ENCODE measurements around the gene TOM1L2. TPM values are rescaled to one million over a fixed set of nuclear protein-coding genes. Genes with fewer than 3 reads are reported as not detected.
A peak's percentile ranks its signal among the peaks of the same experiment; 100 is the strongest.

TOM1L2 gene
- total RNA-seq, 1 donor from 2014 or later: 287 TPM

- ATAC-seq (peak; percentile 56), DNase-seq (peak; percentile 52)
- intact Hi-C loops (cut with micrococcal nuclease): no loop called here
These were observed 81.1 kb downstream of the TOM1L2 start for GRCh38 chr17:17890773-17891759.

GRCh38 chr17:17889922-17890321 is 82.3 kb downstream of the TOM1L2 start:
- no peak for ATAC-seq
- DNase-seq: no peak
- intact Hi-C loops (cut with micrococcal nuclease): no loop called here

DNA sequence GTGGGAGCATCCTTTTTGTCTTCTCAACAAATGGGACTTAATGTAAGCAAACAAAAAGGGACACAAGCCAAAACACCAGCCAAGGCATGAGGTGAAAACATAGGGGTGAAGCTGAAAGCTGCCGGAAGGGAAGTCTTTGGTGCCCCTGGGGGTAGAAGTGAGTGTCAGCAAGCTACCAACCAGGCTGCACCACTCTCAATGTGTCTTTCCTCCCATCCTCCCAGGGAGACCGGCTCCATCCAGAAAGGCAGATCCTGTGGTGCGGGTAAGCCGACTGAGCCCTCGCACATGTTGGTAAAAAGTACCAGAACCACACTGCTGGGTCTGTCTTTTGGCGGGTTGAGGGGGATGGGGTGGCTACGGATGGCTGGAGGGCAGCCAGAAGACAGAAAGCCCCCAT is 83.4 kb downstream of the TOM1L2 start:
- no peak for ATAC-seq
- intact Hi-C loops (cut with micrococcal nuclease): no loop called here
- DNase-seq: no peak

DNA sequence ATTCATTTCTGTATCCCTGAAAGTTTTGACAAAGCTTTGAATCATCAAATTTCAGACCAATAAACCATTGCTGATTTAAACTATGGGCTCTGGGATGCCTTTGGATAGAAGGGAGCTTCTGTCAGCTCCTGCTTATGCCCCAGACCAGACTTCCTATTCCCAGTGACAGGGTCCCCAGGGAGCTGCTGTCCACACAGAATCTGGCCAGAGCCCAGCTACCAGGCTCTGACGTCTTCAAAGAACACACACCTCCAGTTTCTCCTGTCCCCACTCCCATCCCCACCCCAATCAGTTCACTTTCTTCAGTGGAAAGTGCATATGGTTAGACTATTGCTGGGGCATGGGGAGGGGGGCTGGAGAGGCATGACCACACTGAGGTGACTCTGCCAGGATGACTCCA is 83.8 kb downstream of the TOM1L2 start:
- no peak for DNase-seq
- intact Hi-C loops (cut with micrococcal nuclease): no loop called here
- ATAC-seq: no peak

DNA sequence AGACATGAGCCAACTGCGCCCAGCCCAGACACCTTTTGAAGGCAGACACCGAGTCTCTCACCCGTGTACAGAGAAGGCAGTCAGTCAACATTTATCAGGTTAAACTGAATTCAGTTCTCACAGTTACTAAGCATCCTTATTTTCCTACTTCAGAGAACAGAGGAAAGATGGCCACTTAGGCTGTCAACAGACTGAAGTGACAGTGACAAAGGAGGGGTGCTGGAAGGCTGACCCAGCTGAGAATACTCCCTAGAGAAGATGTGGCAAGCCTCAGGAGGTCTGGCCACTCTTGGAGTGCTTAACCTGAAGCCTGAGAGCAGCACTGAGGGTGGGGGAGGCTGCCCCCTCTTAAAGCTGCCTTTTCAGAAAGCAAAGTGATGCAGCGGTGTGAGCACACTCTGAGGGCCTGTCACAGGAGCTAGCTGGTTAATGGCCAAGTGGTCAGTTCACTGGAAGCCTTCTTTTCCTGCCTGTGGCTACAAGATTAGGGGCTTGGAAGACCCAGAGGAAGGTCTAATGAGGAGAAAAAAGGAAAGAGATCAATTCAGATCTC is 84.4 kb downstream of the TOM1L2 start:
- DNase-seq (no peak), ATAC-seq (peak; percentile 69)
- intact Hi-C loops (cut with micrococcal nuclease): no loop called here

DNA sequence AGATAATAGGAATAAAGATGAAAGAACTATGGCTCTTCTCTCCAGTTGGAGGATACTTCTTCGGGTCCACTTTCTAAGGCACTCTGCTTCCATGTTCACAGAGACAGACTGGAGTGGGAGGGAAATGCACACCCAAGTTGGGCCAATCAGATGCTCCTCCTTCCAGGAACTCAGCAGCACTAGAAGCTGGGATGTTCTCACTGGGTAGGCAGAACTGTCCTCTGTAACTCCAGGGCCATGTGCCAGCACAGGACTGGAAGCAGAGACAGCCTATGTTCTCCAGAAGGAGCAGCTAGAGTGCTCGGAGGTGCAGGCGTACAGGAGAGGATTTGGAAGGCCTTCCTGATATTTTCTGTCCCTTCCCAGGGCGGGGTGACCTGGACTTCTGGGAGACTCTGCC is 85.5 kb downstream of the TOM1L2 start:
- intact Hi-C loops (cut with micrococcal nuclease): no loop called here
- ATAC-seq (peak; percentile 41), DNase-seq (peak; percentile 54)

DNA sequence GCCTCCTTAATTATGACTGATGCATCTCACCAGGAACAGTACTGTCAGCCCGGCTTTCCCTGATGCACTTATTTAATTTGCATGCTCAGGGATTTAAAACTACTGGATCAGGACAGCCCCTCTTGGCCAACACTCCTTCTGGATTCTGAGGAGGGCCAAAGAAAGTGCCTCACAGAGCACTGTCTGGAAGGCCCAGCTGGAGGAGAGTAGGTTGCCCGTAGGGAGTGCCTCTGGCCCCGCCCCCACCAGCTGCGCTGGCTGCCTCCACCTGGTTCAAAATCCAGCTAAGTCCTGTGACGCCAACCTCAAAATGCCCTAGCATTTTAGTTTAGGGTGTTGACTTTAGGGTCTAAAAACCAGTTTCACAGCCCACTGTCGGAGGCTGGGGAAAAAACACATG is 86.0 kb downstream of the TOM1L2 start:
- DNase-seq: peak; percentile 76
- peak; percentile 75 for ATAC-seq
- intact Hi-C loops (cut with micrococcal nuclease): no loop called here

DNA sequence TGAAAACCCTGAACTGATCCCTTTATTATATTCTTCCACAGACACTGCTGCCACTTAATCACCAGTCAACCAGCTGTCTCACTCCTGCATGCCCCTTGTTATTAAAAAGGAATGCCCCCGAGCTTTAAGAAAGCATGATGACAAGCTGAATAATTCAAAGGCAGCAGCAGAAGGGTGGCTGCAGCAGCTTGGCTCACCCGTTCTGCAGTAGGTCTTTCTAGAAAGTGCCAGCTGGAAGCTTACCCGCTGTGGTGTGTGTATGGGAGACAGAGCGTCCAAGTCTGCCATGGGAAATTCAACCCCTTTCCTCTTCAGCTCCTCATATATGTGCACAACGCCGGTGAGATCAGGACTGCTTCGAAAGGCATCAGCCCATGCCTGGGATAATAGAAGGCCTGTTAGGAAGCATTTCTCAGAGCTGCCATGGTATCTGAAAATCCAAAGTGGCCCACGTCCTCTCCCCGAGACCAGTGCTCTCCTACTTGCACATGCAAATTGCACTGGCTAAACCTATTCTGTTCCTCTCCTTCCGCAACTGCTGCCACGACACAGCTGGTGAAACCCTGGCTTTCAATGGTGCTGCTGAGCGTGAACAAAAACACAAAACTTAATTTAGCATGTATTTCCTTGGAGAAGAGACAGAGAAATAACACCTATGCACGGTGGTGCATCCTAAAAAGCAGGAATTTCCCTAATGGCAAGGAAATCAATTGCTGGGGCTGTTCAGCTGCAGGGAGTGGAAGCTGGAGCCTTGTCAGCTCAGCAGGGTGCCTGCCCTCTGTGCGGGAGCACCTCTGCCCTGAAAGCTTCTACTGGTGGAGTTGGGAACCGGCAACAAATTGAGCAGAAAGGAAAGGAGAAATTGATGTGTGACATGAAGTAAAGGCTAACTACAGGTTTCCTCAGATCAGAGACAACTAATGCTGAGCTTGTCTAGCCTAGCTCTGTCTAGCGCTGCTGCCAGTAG is 87.5 kb downstream of the TOM1L2 start:
- DNase-seq: no peak

DNA sequence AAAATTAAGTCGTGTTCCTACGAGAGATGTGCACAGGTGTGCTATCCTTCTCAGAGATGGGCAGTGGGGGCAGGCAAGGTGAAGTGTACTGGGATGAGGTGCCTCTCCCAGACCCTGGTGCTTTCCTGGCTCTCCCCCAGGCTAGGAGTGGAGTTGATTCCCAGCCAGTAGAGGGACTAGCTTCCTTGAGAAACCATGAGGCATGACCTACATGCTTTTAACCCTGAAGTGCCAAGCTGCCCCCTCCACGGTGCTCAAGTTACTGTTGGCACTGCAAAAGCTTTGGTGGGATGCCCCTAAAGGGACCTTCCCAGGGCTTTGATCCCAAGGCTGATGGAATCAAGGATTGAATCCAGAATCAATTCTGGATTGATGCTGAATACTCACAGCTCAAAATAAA is 88.4 kb downstream of the TOM1L2 start:
- ATAC-seq: no peak
- intact Hi-C loops (cut with micrococcal nuclease): no loop called here

More for the DNA sequence above, 87.5 kb downstream of the TOM1L2 start:
- intact Hi-C loops (cut with micrococcal nuclease): no loop called here
- ATAC-seq: no peak

GRCh38 chr17:17882082-17882581 is 90.1 kb downstream of the TOM1L2 start:
- intact Hi-C loops (cut with micrococcal nuclease): no loop called here
- DNase-seq (no peak), ATAC-seq (no peak)

More for the DNA sequence above, 88.4 kb downstream of the TOM1L2 start:
- DNase-seq: no peak

GRCh38 chr17:17880577-17881196 is 91.5 kb downstream of the TOM1L2 start:
- DNase-seq (no peak), ATAC-seq (no peak)
- intact Hi-C loops (cut with micrococcal nuclease): no loop called here

GRCh38 chr17:17877529-17878358 is 94.5 kb downstream of the TOM1L2 start:
- DNase-seq (peak; percentile 88), ATAC-seq (peak; percentile 86)
- intact Hi-C loops (cut with micrococcal nuclease): no loop called here

DNA sequence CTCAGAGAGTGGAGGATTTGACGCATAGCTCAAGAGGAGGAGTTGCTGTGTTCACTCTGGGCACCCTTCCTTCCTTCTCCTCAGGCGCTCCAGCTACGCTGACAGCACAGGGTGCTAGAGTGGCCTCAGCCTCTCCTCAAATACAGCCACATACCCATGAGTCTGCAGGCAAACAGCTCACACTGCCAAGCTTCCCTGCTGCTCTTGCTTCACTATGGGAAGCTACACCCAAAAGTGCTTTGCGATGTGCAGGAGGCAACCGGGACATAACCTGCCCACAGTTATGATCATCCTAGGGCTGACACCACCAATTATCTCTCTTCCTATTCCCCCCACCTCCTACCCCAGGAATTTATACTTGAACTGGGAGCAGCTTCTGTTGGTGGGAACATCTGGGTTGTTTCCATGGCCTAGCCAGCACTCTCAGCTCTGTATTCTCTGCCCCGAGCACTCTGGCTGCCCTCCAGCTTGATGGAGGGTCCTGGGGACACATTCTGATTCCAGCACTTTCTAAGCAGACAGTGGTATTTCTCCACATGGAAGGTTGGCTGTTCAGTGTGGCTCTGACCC is 95.2 kb downstream of the TOM1L2 start:
- peak; percentile 66 for DNase-seq
- intact Hi-C loops (cut with micrococcal nuclease): no loop called here
- ATAC-seq: peak; percentile 69

GRCh38 chr17:17874478-17874877 is 97.7 kb downstream of the TOM1L2 start:
- intact Hi-C loops (cut with micrococcal nuclease): no loop called here

DNA sequence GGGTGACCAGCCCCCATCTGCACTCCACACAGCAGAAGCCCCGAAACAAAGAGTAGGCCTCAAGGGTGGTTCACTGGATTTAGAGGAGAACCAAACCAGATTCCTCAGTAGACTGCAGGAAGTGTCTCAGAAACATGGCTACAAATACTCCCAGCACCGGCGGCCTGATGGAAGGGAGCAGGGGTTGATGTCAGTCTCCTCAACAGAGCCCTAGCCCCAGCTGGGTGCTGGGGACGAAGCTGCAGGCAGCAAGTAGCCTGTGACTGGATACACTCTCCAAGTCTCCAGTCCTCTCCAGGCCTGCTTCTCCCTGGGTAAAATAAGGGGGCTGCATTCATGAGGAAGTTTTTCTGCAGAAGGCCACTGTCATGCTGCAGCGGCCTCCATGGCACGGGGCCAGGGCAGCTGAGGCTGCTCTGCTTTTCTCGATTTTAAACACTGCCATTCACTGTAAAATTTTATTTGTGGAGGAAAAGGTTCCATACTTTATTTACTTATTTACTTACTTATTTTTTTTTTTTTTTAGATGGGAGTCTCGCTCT is 98.7 kb downstream of the TOM1L2 start:
- no peak for DNase-seq
- intact Hi-C loops (cut with micrococcal nuclease): no loop called here
- ATAC-seq: no peak

More at GRCh38 chr17:17874478-17874877, 97.7 kb downstream of the TOM1L2 start:
- ATAC-seq: no peak
- no peak for DNase-seq

DNA sequence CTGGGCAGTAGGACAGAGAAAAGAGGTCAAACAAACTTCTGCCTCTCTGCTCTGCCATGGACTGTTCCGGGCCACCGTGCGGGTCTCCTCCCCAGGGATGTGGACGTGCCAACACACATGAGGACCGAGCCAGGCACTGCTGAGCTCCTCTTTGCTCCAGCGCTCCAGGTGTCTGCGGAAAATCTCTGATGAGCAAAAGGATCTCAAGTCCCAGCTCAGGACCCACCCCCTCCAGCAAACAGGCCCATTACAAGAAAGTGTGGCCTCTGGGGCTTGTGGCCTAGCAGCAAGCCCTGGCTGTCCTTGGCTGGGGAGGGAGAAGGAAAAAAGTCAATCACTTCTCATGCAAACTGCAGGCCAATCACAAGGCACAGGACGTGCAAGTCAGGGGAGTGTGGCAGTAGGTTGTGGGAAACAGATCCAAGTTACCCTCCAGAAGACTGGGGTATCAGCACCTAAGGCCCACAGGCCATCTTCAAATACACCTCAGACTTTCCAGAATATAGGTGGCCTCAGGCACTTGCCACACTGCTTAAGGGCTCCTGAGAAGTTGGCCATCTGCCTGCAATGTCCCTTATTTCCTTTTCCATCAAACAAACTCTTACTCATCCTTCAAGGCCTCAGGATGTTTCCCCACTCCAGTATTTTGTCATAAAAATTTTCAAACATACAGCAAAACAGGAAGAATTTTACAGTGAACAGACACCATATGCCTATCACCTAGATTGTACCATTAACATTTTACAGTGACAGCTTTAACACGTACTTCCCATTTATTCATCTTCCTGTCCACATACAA is 99.5 kb downstream of the TOM1L2 start:
- intact Hi-C loops (cut with micrococcal nuclease): no loop called here
- ATAC-seq (no peak), DNase-seq (no peak)

- DNase-seq (no peak), ATAC-seq (no peak)
- intact Hi-C loops (cut with micrococcal nuclease): no loop called here
These were observed 100.3 kb downstream of the TOM1L2 start for GRCh38 chr17:17871913-17872312.

Measured in left ventricle myocardium superior (tissue), 1 donor.